Neural cell (in vitro differentiated cells): ENCODE results near the gene RABGAP1L. TPM values are rescaled to one million over a fixed set of nuclear protein-coding genes. Genes with fewer than 3 reads are reported as not detected.

Experiments
- H2AFZ ChIP-seq: fragments of 200-600, 300-800 bp; sonication (generic), shearing (Covaris generic); 2 replicates; pipeline ENCODE4 v1.6.0; 2014; ENCODE audit warnings: low read depth, mild to moderate bottlenecking, antibody characterized with exemption, low read length, moderate library complexity
- H3F3A ChIP-seq: fragments of 200-600 bp; shearing (Covaris generic); 2 replicates; pipeline ENCODE4 v1.6.1; 2016; ENCODE audit warnings: mild to moderate bottlenecking, moderate library complexity, mixed read lengths, antibody characterized with exemption, low read length; ENCODE audit not compliant: insufficient read depth, poor library complexity, severe bottlenecking
- H3K27ac ChIP-seq: fragments of 200-600, 300-800 bp; sonication (generic), shearing (Covaris generic); 2 replicates; pipeline ENCODE4 v1.5.1; 2014; ENCODE audit warnings: mild to moderate bottlenecking, low read length, moderate library complexity
- H3K27me3 ChIP-seq: fragments of 300-800, 200-600 bp; sonication (generic), shearing (Covaris generic); 2 replicates; pipeline ENCODE4 v1.6.0; 2014; ENCODE audit warnings: mild to moderate bottlenecking, low read depth, low read length, moderate library complexity; ENCODE audit not compliant: insufficient read depth
- H3K36me3 ChIP-seq: fragments of 300-800, 200-600 bp; sonication (generic), shearing (Covaris generic); 2 replicates; pipeline ENCODE4 v1.5.1; 2014; ENCODE audit warnings: mild to moderate bottlenecking, antibody characterized with exemption, low read length, moderate library complexity; ENCODE audit not compliant: insufficient read depth
- H3K4me2 ChIP-seq: fragments of 300-800, 200-600 bp; sonication (generic), shearing (Covaris generic); 2 replicates; pipeline ENCODE4 v1.6.0; 2014; ENCODE audit warnings: mild to moderate bottlenecking, low read length
- H3K4me3 ChIP-seq: fragments of 300-800, 200-600 bp; sonication (generic), shearing (Covaris generic); 2 replicates; pipeline ENCODE4 v1.5.1; 2014; ENCODE audit warnings: mild to moderate bottlenecking, low read length, moderate library complexity
- H3K79me2 ChIP-seq: fragments of 200-600 bp; shearing (Covaris generic); replicated peaks from 2 replicates; pipeline ENCODE4 v1.6.0; 2014; ENCODE audit warnings: mild to moderate bottlenecking, low read length, moderate library complexity; ENCODE audit not compliant: insufficient read depth
- H3K9ac ChIP-seq: fragments of 300-800, 200-600 bp; sonication (generic), shearing (Covaris generic); 2 replicates; pipeline ENCODE4 v1.6.1; 2016; ENCODE audit warnings: mild to moderate bottlenecking, low read length, mixed read lengths
- H3K9me2 ChIP-seq: fragments of 200-600 bp; shearing (Covaris generic); 2 replicates; pipeline ENCODE4 v1.6.1; 2016; ENCODE audit warnings: mild to moderate bottlenecking, low read length, mixed read lengths; ENCODE audit not compliant: insufficient read depth
- H3K9me3 ChIP-seq: fragments of 200-600, 300-800 bp; sonication (generic), shearing (Covaris generic); 2 replicates; pipeline ENCODE4 v1.6.1; 2016; ENCODE audit warnings: mild to moderate bottlenecking, mixed run types, low read length, moderate library complexity, mixed read lengths
- H4K20me1 ChIP-seq: fragments of 200-600 bp; shearing (Covaris generic); 2 replicates; pipeline ENCODE4 v1.6.1; 2016; ENCODE audit warnings: mild to moderate bottlenecking, mixed run types; ENCODE audit not compliant: insufficient read depth
- EP300 ChIP-seq: fragments of 450-650 bp; conservative IDR thresholded peaks from 2 replicates; pipeline ENCODE4 v1.6.1; 2014; ENCODE audit warnings: antibody characterized with exemption, mild to moderate bottlenecking, moderate library complexity; ENCODE audit not compliant: poor library complexity, severe bottlenecking
- EZH2 ChIP-seq: fragments of 200-600, 300-800 bp; shearing (Covaris generic), sonication (generic); IDR thresholded peaks from 2 replicates; pipeline ENCODE4 v1.6.1; 2014; ENCODE audit warnings: antibody characterized with exemption, low read length, borderline replicate concordance, mild to moderate bottlenecking; ENCODE audit not compliant: insufficient read depth, poor library complexity, severe bottlenecking
- MXI1 ChIP-seq: fragments of 450-650 bp; conservative IDR thresholded peaks from 2 replicates; pipeline ENCODE4 v1.6.1; 2014; ENCODE audit warnings: antibody characterized with exemption, mild to moderate bottlenecking; ENCODE audit not compliant: poor library complexity, severe bottlenecking
- POLR2AphosphoS5 ChIP-seq: IDR thresholded peaks from 2 replicates; pipeline ENCODE4 v1.6.1; 2012
- RAD21 ChIP-seq: fragments of 450-650 bp; conservative IDR thresholded peaks from 2 replicates; pipeline ENCODE4 v1.6.1; 2014; ENCODE audit warnings: antibody characterized with exemption, mild to moderate bottlenecking, moderate library complexity
- TAF1 ChIP-seq: IDR thresholded peaks from 2 replicates; pipeline ENCODE4 v1.6.1; 2012; ENCODE audit warnings: low read depth
- polyA plus RNA-seq: library from polyadenylated mRNA; depleted of rRNA; stranded (reverse); fragments of >200 nt; gene quantifications from 2 replicates; pipeline ENCODE4 v1.2.3, GENCODE V29; 2014
- TF ChIP-seq, protein P1 (sequence below): IDR thresholded peaks from 2 replicates; pipeline ENCODE4 v1.6.1; 2012; ENCODE audit warnings: borderline replicate concordance
- TF ChIP-seq, protein P2 (sequence below): fragments of 450-650 bp; IDR thresholded peaks from 2 replicates; pipeline ENCODE4 v1.5.1; 2014; ENCODE audit warnings: antibody characterized with exemption, mild to moderate bottlenecking, moderate library complexity; ENCODE audit not compliant: poor library complexity, severe bottlenecking

The RABGAP1L gene
- polyA plus RNA-seq, 1 donor from 2014 or later, result 32.2 TPM

DNA sequence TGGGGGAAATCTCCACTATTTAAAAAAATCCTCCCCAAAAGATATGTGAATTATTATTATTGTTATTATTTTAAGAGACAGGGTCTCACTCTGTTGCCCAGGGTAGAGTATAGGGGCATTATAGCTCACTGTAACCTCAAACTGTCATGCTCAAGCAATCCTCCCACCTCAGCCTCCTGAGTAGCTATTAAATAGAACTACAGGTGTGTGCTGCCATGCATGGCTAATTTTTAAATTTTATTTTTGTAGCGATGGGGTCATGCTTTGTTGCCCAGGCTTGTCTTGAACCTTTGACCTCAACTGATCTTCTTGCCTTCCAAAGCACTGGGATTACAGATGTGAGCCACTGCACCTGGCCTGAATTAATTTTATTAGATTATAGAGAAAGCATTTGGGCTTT lies 116.8 kb downstream of the RABGAP1L start:
- Histone ChIP-seq H3K4me2 (no peak overlapping the region), H3K36me3 (no peaks in the 10 kb centered on the region), H4K20me1 (no peaks in the 10 kb centered on the region), H3K9me2 (no peaks in the 10 kb centered on the region), H3K4me3 (no peak overlapping the region), H3K9ac (no peak overlapping the region), H3K79me2 (no peaks in the 10 kb centered on the region), H3K9me3 (no peaks in the 10 kb centered on the region), H3F3A (no peaks in the 10 kb centered on the region), H3K27ac (no peak overlapping the region), H3K27me3 (no peaks in the 10 kb centered on the region), H2AFZ (no peak overlapping the region)
- TF ChIP-seq, protein P1, sequence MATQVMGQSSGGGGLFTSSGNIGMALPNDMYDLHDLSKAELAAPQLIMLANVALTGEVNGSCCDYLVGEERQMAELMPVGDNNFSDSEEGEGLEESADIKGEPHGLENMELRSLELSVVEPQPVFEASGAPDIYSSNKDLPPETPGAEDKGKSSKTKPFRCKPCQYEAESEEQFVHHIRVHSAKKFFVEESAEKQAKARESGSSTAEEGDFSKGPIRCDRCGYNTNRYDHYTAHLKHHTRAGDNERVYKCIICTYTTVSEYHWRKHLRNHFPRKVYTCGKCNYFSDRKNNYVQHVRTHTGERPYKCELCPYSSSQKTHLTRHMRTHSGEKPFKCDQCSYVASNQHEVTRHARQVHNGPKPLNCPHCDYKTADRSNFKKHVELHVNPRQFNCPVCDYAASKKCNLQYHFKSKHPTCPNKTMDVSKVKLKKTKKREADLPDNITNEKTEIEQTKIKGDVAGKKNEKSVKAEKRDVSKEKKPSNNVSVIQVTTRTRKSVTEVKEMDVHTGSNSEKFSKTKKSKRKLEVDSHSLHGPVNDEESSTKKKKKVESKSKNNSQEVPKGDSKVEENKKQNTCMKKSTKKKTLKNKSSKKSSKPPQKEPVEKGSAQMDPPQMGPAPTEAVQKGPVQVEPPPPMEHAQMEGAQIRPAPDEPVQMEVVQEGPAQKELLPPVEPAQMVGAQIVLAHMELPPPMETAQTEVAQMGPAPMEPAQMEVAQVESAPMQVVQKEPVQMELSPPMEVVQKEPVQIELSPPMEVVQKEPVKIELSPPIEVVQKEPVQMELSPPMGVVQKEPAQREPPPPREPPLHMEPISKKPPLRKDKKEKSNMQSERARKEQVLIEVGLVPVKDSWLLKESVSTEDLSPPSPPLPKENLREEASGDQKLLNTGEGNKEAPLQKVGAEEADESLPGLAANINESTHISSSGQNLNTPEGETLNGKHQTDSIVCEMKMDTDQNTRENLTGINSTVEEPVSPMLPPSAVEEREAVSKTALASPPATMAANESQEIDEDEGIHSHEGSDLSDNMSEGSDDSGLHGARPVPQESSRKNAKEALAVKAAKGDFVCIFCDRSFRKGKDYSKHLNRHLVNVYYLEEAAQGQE, result no peak
- TF ChIP-seq EZH2 (no peak), TAF1 (no peak), POLR2AphosphoS5 (no peak), EP300 (no peak)

DNA sequence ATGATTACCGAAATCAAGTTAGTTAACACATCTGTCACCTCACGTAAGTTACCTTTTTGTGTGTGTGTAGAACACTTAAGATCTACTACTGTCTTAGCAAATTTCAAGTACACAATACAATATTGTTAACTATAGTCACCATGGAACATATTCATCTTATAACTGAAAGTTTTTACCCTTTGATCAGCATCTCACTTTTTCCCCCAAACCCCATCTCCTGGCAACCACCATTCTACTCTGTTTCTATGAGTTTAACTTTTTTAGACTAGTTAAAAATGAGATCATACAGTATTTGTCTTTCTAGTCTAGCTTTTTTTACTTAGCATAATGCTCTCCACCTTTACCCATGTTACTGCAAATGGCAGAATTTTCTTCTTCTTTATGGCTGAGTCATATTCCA lies 124.7 kb downstream of the RABGAP1L start:
- Histone ChIP-seq H3F3A (no peaks in the 10 kb centered on the region), H2AFZ (no peak overlapping the region), H3K4me2 (no peak overlapping the region), H4K20me1 (no peaks in the 10 kb centered on the region), H3K9me3 (no peaks in the 10 kb centered on the region), H3K27ac (no peak overlapping the region), H3K27me3 (no peaks in the 10 kb centered on the region), H3K4me3 (no peak overlapping the region), H3K36me3 (peaks cover 6% of the 10 kb centered on the region), H3K9me2 (no peaks in the 10 kb centered on the region), H3K79me2 (no peaks in the 10 kb centered on the region), H3K9ac (no peak overlapping the region)
- no peak for TF ChIP-seq POLR2AphosphoS5

DNA sequence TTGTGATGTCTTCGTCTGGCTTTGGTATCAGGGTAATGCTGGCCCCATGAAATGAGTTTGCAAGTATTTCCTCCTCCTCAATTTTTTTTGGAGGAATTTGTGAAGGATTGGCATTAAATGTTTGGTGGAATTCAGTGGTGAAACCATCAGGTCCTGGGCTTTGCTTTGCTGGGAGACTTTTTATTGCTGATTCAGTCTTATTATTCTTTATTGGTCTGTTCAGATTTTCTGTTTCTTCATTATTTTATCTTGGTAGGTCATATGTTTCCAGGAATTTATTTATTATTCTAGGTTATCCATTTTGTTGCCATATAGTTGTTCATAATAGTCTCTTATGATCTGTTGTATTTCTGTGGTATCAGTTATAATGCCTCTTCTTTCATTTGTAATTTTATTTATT lies 126.7 kb downstream of the RABGAP1L start:
- TF ChIP-seq RAD21 (no peak), POLR2AphosphoS5 (no peak), MXI1 (no peak), EZH2 (no peak)
- TF ChIP-seq, protein P2, sequence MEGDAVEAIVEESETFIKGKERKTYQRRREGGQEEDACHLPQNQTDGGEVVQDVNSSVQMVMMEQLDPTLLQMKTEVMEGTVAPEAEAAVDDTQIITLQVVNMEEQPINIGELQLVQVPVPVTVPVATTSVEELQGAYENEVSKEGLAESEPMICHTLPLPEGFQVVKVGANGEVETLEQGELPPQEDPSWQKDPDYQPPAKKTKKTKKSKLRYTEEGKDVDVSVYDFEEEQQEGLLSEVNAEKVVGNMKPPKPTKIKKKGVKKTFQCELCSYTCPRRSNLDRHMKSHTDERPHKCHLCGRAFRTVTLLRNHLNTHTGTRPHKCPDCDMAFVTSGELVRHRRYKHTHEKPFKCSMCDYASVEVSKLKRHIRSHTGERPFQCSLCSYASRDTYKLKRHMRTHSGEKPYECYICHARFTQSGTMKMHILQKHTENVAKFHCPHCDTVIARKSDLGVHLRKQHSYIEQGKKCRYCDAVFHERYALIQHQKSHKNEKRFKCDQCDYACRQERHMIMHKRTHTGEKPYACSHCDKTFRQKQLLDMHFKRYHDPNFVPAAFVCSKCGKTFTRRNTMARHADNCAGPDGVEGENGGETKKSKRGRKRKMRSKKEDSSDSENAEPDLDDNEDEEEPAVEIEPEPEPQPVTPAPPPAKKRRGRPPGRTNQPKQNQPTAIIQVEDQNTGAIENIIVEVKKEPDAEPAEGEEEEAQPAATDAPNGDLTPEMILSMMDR, result no peak
- no peaks in the 10 kb centered on the region for H3K79me2 ChIP-seq

More for the DNA sequence above, 126.7 kb downstream of the RABGAP1L start:
- Histone ChIP-seq H3K9ac (no peak overlapping the region), H3K4me2 (no peak overlapping the region), H3F3A (no peaks in the 10 kb centered on the region), H4K20me1 (no peaks in the 10 kb centered on the region), H3K36me3 (peaks cover 6% of the 10 kb centered on the region), H3K9me2 (no peaks in the 10 kb centered on the region), H3K27me3 (no peaks in the 10 kb centered on the region), H3K27ac (no peak overlapping the region), H3K4me3 (no peak overlapping the region), H2AFZ (no peak overlapping the region), H3K9me3 (no peaks in the 10 kb centered on the region)
